Heart right ventricle (tissue), 16 donors: Measurements from ENCODE around the gene SCYL3. TPM values are rescaled to one million over a fixed set of nuclear protein-coding genes. Genes with fewer than 3 reads are reported as not detected.
"Not testable (repeated sequence)": the region's sequence is repeated elsewhere in the genome, so short reads cannot be mapped to it uniquely, and the experiment has no call there.

Source experiments
- ATAC-seq, 8 donors: fragments of 200-7000 bp; cut with Tn5 transposase; one replicate each; pipeline ENCODE4 v1.9.1; 2020; ENCODE audit warnings: mild to moderate bottlenecking in 8 of 8, moderate library complexity in 8 of 8, moderate number of reproducible peaks in 1 of 8
- DNase-seq, 2 donors: peaks; one replicate each; pipeline ENCODE4 v3.0.0-alpha.2; 2020
- H3K27ac ChIP-seq, 10 donors: fragments of 200-600 bp; sonication (generic) in 2 of 10; one replicate each; pipeline versions ENCODE4 v1.5.0 to v1.8.0; 2020 to 2022; ENCODE audit warnings: mild to moderate bottlenecking in 3 of 10
- H3K27me3 ChIP-seq, 7 donors: fragments of 200-600 bp; one replicate each; pipeline ENCODE4 v1.8.0; 2021 to 2022; ENCODE audit warnings: mild to moderate bottlenecking in 2 of 7
- H3K36me3 ChIP-seq, 9 donors: fragments of 200-600 bp; sonication (generic) in 1 of 9; one replicate each; pipeline versions ENCODE4 v1.5.0 to v1.8.0; 2020 to 2022; ENCODE audit warnings: mild to moderate bottlenecking in 2 of 9
- H3K4me1 ChIP-seq, 9 donors: fragments of 200-600 bp; sonication (generic) in 1 of 9; one replicate each; pipeline versions ENCODE4 v1.5.0 to v1.8.0; 2020 to 2022; ENCODE audit warnings: mild to moderate bottlenecking in 4 of 9
- H3K4me3 ChIP-seq, 10 donors: fragments of 200-600 bp; sonication (generic) in 2 of 10; one replicate each; pipeline versions ENCODE4 v1.5.0 to v1.8.0; 2020 to 2022; ENCODE audit warnings: mild to moderate bottlenecking in 7 of 10, moderate library complexity in 2 of 10
- H3K9me3 ChIP-seq, 11 donors: fragments of 200-600 bp in 10 of 11; sonication (generic) in 2 of 11; one replicate each; pipeline versions ENCODE4 v1.5.0 to v1.8.0; 2013 to 2022; ENCODE audit warnings: mild to moderate bottlenecking in 2 of 11, control low read depth in 1 of 11, moderate library complexity in 1 of 11
- CTCF ChIP-seq, 9 donors: fragments of 200-600 bp; sonication (generic) in 2 of 9; IDR thresholded peaks; one replicate each; pipeline versions ENCODE4 v1.5.0 to v1.8.0; 2021 to 2022; ENCODE audit warnings: antibody characterized with exemption in 9 of 9, mild to moderate bottlenecking in 5 of 9, moderate library complexity in 1 of 9
- WGBS, 2 donors: extraction: QIAGEN DNeasy Blood & Tissue Kit; methylation state at CpG; one replicate each; pipeline ENCODE4 v1.1.7; 2013; ENCODE audit warnings: inconsistent platforms in 1 of 2; 5-methylcytosine and 5-hydroxymethylcytosine counted together
- intact Hi-C, 10 donors: fragments of 100-400 bp; cut with DNase I; formaldehyde crosslinking; loops; one replicate each; pipeline versions ENCODE4 v1.11.1 to v1.14.2; 2022
- polyA plus RNA-seq, 2 donors: library from polyadenylated mRNA; stranded (reverse); fragments of 200-250 nt; gene quantifications; one replicate each; pipeline ENCODE4 v1.2.3, GENCODE V29; 2013
- total RNA-seq, 10 donors: library from RNA; stranded (reverse); fragmentation: NEBNext Ultra II Directional in 3 of 10; extraction: Animal tissue kit (Norgen Biotek cat#: 25700) in 3 of 10; gene quantifications; one replicate each; pipeline versions ENCODE4 v1.2.1 to v1.2.4, GENCODE V29; 2021 to 2023
- donor health status: Arrhythmogenic right ventricular cardiomyopathy.
- donor health status: ischemic (EF 13 %, LVEDD 7.1; RV severe dilation, severe dysfunction).
- donor health status: healthy with polysubstance abuse.
- donor health status: DM: no; HTN: yes; CAD: no.
- donor health status: DM: no; HTN: no; CAD: no.
- donor health status: ischemic (EF 25% LVEDD 6.9; RV normal size, moderate dysfunction).
- donor health status: ischemic (EF 25% LVEDD 5.7; RV mildly dilated, moderate dysfunction).
- donor health status: healthy.
- donor health status: DM: yes; HTN: yes; CAD: no.
- donor health status: Ischemic cardiomyopathy.
- donor health status: ischemic (EF 35%, LVEDD 5.7; RV mildly dilated, moderate dysfunction).
- donor health status: nonischemic (EF 11% LVEDD 7.7; RV severe dilation, severe dysfunction).
- donor health status: DM: yes; HTN: yes; CAD: no.
- donor health status: PGD.
- donor health status: ischemic (EF 29% LVEDD 5.4; RV normal size, mild dysfunction).
- donor health status: nonischemic (EF 23%, LVEDD 6.1; RV moderate dilation, normal function).

Gene SCYL3
- total and polyA plus RNA-seq, 12 donors: 2.4 to 8.9 (median 5.7) TPM

- Histone ChIP-seq H3K4me3 (no peak overlapping the region), H3K36me3 (peaks cover 0 to 45% (median 12%) of the 10 kb centered on the region in 9 donors), H3K27me3 (no peaks in the 10 kb centered on the region), H3K27ac (no peak overlapping the region), H3K9me3 (no peaks in the 10 kb centered on the region), H3K4me1 (peaks cover 0 to 9% (median 0%) of the 10 kb centered on the region in 9 donors)
- intact Hi-C loops: no loop called here
- no peak for TF ChIP-seq CTCF (IDR thresholded peaks at IDR 0.05)
- ATAC-seq: no peak
- DNase-seq: no peak
- WGBS, 2 donors: 95 to 96% methylated on average over 1 of the region's 1 CpG
These were observed 25.2 kb upstream of the SCYL3 start for GRCh38 chr1:169918927-169919326.

- H3K4me1 ChIP-seq, DNase-seq, intact Hi-C loops, H3K9me3 ChIP-seq, H3K4me3 ChIP-seq, H3K27ac ChIP-seq, H3K27me3 ChIP-seq, ATAC-seq: not testable (repeated sequence)
- peaks cover 0 to 45% (median 12%) of the 10 kb centered on the region in 9 donors for H3K36me3 ChIP-seq
- WGBS, 2 donors: 96 to 98% methylated on average over 9 of the region's 9 CpGs
These were observed 24.5 kb upstream of the SCYL3 start for GRCh38 chr1:169918220-169918619.

- intact Hi-C loops: no loop called here
- 49 to 62% methylated on average over 15 of the region's 15 CpGs for WGBS, 2 donors
- no peak overlapping the region for H3K27ac ChIP-seq
- H3K4me1 ChIP-seq: peaks cover 0 to 9% (median 0%) of the 10 kb centered on the region in 9 donors
- DNase-seq: no peak
- TF ChIP-seq CTCF (IDR thresholded peaks at IDR 0.05): no peak
- peaks cover 0 to 6% (median 0%) of the 10 kb centered on the region in 11 donors for H3K9me3 ChIP-seq
- H3K27me3 ChIP-seq: no peaks in the 10 kb centered on the region
- no peak for ATAC-seq
- peaks cover 0 to 28% (median 9%) of the 10 kb centered on the region in 9 donors for H3K36me3 ChIP-seq
- no peak overlapping the region for H3K4me3 ChIP-seq
These were observed 21.5 kb upstream of the SCYL3 start for GRCh38 chr1:169915150-169915549.

- no peaks in the 10 kb centered on the region for H3K27me3 ChIP-seq
- H3K4me1 ChIP-seq: peaks cover 0 to 9% (median 0%) of the 10 kb centered on the region in 9 donors
- ATAC-seq: no peak
- no peak for TF ChIP-seq CTCF (IDR thresholded peaks at IDR 0.05)
- WGBS, 2 donors: 60 to 71% methylated on average over 3 of the region's 3 CpGs
- no peak overlapping the region for H3K27ac ChIP-seq
- no peak for DNase-seq
- no peak overlapping the region for H3K4me3 ChIP-seq
- H3K9me3 ChIP-seq: peaks cover 0 to 6% (median 0%) of the 10 kb centered on the region in 11 donors
- intact Hi-C loops: no loop called here
- peaks cover 0 to 22% (median 3%) of the 10 kb centered on the region in 9 donors for H3K36me3 ChIP-seq
These were observed 20.8 kb upstream of the SCYL3 start for GRCh38 chr1:169914531-169914930.

- ATAC-seq: no peak
- H3K36me3 ChIP-seq: no peaks in the 10 kb centered on the region
- no peak for DNase-seq
- WGBS, 2 donors: 93 to 94% methylated on average over 16 of the region's 16 CpGs
- intact Hi-C loops: no loop called here
- no peak overlapping the region for H3K27ac ChIP-seq
- H3K27me3 ChIP-seq: no peaks in the 10 kb centered on the region
- no peak for TF ChIP-seq CTCF (IDR thresholded peaks at IDR 0.05)
- H3K4me1 ChIP-seq: peaks cover 0 to 3% (median 0%) of the 10 kb centered on the region in 9 donors
- H3K9me3 ChIP-seq: peaks cover 0 to 6% (median 0%) of the 10 kb centered on the region in 11 donors
- H3K4me3 ChIP-seq: no peak overlapping the region
These were observed 15.8 kb upstream of the SCYL3 start for GRCh38 chr1:169909499-169909898.
